HepG2 (cell line): ENCODE results near the gene DPEP2NB. TPM values are rescaled to one million over a fixed set of nuclear protein-coding genes. Genes with fewer than 3 reads are reported as not detected.

ENCODE experiments used
- ATAC-seq: fragments of 200-7000 bp; cut with Tn5 transposase; 3 replicates; pipeline ENCODE4 v1.9.1; 2020; ENCODE audit warnings: mild to moderate bottlenecking, moderate library complexity
- BruUV-seq: library from RNA; stranded (reverse); fragments of 400-500 nt; replicated peaks from 2 replicates; lab custom pipeline; 2021; lab: Mats Ljungman, UMichigan
- CTCF ChIA-PET: fragments of 300-600 bp; formaldehyde crosslinking; extraction: SDS; loops from one replicate; lab custom pipeline; 2021; ENCODE audit warnings: low total read pairs, inconsistent platforms, low intra/inter-chr PET ratio; lab: Yijun Ruan, JAX
- POLR2A ChIA-PET: fragments of 350-600 bp; sonication (Branson Sonifier 250); formaldehyde crosslinking; loops from one replicate; lab custom pipeline; 2020; ENCODE audit warnings: antibody characterized with exemption, inconsistent platforms; lab: Yijun Ruan, JAX
- DNase-seq: peaks from one replicate; pipeline ENCODE4 v3.0.0-alpha.2; 2015; ENCODE audit warnings: low spot score
- FAIRE-seq: peaks from 3 replicates; lab custom pipeline; 2011; peaks lifted over from hg19 to GRCh38; lab: Jason Lieb, UNC
- H2AFZ ChIP-seq: one replicate; pipeline ENCODE4 v1.6.1; 2011; ENCODE audit warnings: low read length, inconsistent platforms
- H3K27ac ChIP-seq: fragments of 300-600 bp; 3 replicates; pipeline ENCODE4 v1.8.0; 2011; ENCODE audit warnings: mixed run types, mild to moderate bottlenecking, mixed read lengths, low read length, inconsistent platforms; ENCODE audit not compliant: insufficient read depth; ENCODE audit errors: extremely low read length
- H3K27me3 ChIP-seq, 2 experiments: fragments of 200-600 bp in 1 of 2; 2 replicates in 1 of 2; 3 replicates in 1 of 2; pipeline versions ENCODE4 v1.6.0 to v1.8.0; 2011; ENCODE audit warnings: low read length in 2 of 2, mild to moderate bottlenecking in 2 of 2, moderate library complexity in 2 of 2, inconsistent platforms in 1 of 2; ENCODE audit not compliant: insufficient read depth in 2 of 2, control insufficient read depth in 1 of 2
- H3K36me3 ChIP-seq, 2 experiments: fragments of 200-600 bp in 1 of 2; replicated peaks in 1 of 2; 2 replicates in 1 of 2; 3 replicates in 1 of 2; pipeline versions ENCODE4 v1.5.1 to v1.8.0; 2011; ENCODE audit warnings: low read length in 2 of 2, inconsistent platforms in 1 of 2; ENCODE audit not compliant: insufficient read depth in 2 of 2, control insufficient read depth in 1 of 2
- H3K4me1 ChIP-seq: 2 replicates; pipeline ENCODE4 v1.5.1; 2012; ENCODE audit warnings: low read length, inconsistent platforms; ENCODE audit not compliant: insufficient read depth
- H3K4me2 ChIP-seq: 2 replicates; pipeline ENCODE4 v1.6.0; 2011; ENCODE audit warnings: low read depth, low read length, inconsistent platforms
- H3K4me3 ChIP-seq, 3 experiments: fragments of 200-600 bp in 1 of 3; sonication (generic), shearing (Covaris generic) in 1 of 3; replicated peaks in 1 of 3; 2 replicates each; pipeline ENCODE4 v1.5.1; 2011 to 2016; ENCODE audit warnings: low read length in 3 of 3, inconsistent platforms in 2 of 3, low read depth in 2 of 3, mild to moderate bottlenecking in 2 of 3, control low read depth in 1 of 3, mixed read lengths in 1 of 3; ENCODE audit not compliant: insufficient read depth in 1 of 3
- H3K79me2 ChIP-seq: one replicate; pipeline ENCODE4 v1.6.1; 2011; ENCODE audit warnings: low read length, inconsistent platforms; ENCODE audit not compliant: insufficient read depth
- H3K9ac ChIP-seq: 2 replicates; pipeline ENCODE4 v1.6.0; 2011; ENCODE audit warnings: mild to moderate bottlenecking, low read depth, low read length, inconsistent platforms; ENCODE audit not compliant: insufficient read depth
- H3K9me3 ChIP-seq: 2 replicates; pipeline ENCODE4 v1.5.1; 2012; ENCODE audit warnings: mild to moderate bottlenecking, low read length
- H4K20me1 ChIP-seq: 2 replicates; pipeline ENCODE4 v1.6.0; 2011; ENCODE audit warnings: inconsistent platforms, mild to moderate bottlenecking, low read length, moderate library complexity; ENCODE audit not compliant: insufficient read depth
- CBX5 ChIP-seq: sonication (generic); formaldehyde crosslinking; IDR thresholded peaks from 2 replicates; pipeline ENCODE4 v1.4.0; 2020; ENCODE audit warnings: missing genetic modification reagents, borderline replicate concordance
- EHMT2 ChIP-seq: fragments of 200-600 bp; sonication (generic); IDR thresholded peaks from 2 replicates; pipeline ENCODE4 v1.7.0; 2017; ENCODE audit warnings: antibody characterized with exemption, low read depth, low read length, borderline replicate concordance
- GPN1 ChIP-seq: sonication (generic); formaldehyde crosslinking; IDR thresholded peaks from 2 replicates; pipeline ENCODE4 v1.5.1; 2020; ENCODE audit warnings: missing genetic modification reagents, borderline replicate concordance
- MLLT10 ChIP-seq: sonication (generic); formaldehyde crosslinking; IDR thresholded peaks from 2 replicates; pipeline ENCODE4 v1.4.0; 2020; ENCODE audit warnings: missing genetic modification reagents
- PCBP2 ChIP-seq: fragments of 200-400 bp; formaldehyde crosslinking; optimal IDR thresholded peaks from 2 replicates; pipeline ENCODE3; 2018; ENCODE audit warnings: low read length, low read depth; ENCODE audit not compliant: poor library complexity, severe bottlenecking
- RXRB ChIP-seq: IDR thresholded peaks from 2 replicates; pipeline ENCODE4 v1.6.1; 2016; ENCODE audit warnings: borderline replicate concordance, missing genetic modification reagents, missing compliant biosample characterization
- SIX4 ChIP-seq: sonication (generic); formaldehyde crosslinking; IDR thresholded peaks from 2 replicates; pipeline ENCODE4 v1.4.0; 2020; ENCODE audit warnings: missing genetic modification reagents
- TCF12 ChIP-seq, 2 experiments: fragments of 450-650 bp in 1 of 2; sonication (generic) in 1 of 2; formaldehyde crosslinking in 1 of 2; IDR thresholded peaks; 2 replicates each; pipeline versions ENCODE4 v1.6.1 to v1.8.0; 2017 to 2022; ENCODE audit warnings: antibody characterized with exemption in 1 of 2, mild to moderate bottlenecking in 1 of 2, missing genetic modification reagents in 1 of 2, moderate library complexity in 1 of 2
- ZBTB21 ChIP-seq: sonication (generic); formaldehyde crosslinking; IDR thresholded peaks from 2 replicates; pipeline ENCODE4 v1.4.0; 2020; ENCODE audit warnings: missing genetic modification reagents
- ZFP37 ChIP-seq: sonication (generic); formaldehyde crosslinking; IDR thresholded peaks from 2 replicates; pipeline ENCODE4 v1.4.0; 2020; ENCODE audit warnings: missing genetic modification reagents, borderline replicate concordance
- ZKSCAN5 ChIP-seq: sonication (generic); formaldehyde crosslinking; IDR thresholded peaks from 2 replicates; pipeline ENCODE4 v1.5.1; 2020; ENCODE audit warnings: mild to moderate bottlenecking, missing genetic modification reagents
- ZNF136 ChIP-seq: sonication (generic); formaldehyde crosslinking; IDR thresholded peaks from 2 replicates; pipeline ENCODE4 v1.8.1; 2022; ENCODE audit warnings: low read depth, mild to moderate bottlenecking, moderate library complexity, missing genetic modification reagents
- ZNF329 ChIP-seq: sonication (generic); formaldehyde crosslinking; IDR thresholded peaks from 2 replicates; pipeline ENCODE4 v1.9.0; 2021; ENCODE audit warnings: low read depth, mild to moderate bottlenecking, missing genetic modification reagents
- ZNF563 ChIP-seq: sonication (generic); formaldehyde crosslinking; IDR thresholded peaks from 2 replicates; pipeline ENCODE4 v1.8.0; 2022; ENCODE audit warnings: mild to moderate bottlenecking, moderate library complexity, missing genetic modification reagents
- ZNF883 ChIP-seq: sonication (generic); formaldehyde crosslinking; IDR thresholded peaks from 2 replicates; pipeline ENCODE4 v1.5.1; 2020; ENCODE audit warnings: mild to moderate bottlenecking, missing genetic modification reagents; ENCODE audit errors: not compliant biosample characterization
- WGBS: methylation state at CpG from one replicate; pipeline ENCODE4 v1.1.6; 2017; ENCODE audit warnings: low lambda C conversion rate; 5-methylcytosine and 5-hydroxymethylcytosine counted together
- in situ Hi-C: cut with HindIII; loops from 2 replicates; pipeline ENCODE4 v1.10.0; 2017; ENCODE audit warnings: low pct_unique_long_range_greater_than_20kb; ENCODE audit not compliant: extremely low pct_ligation_motif_present
- intact Hi-C: fragments of 100-400 bp; cut with micrococcal nuclease; formaldehyde crosslinking; loops from one replicate; pipeline ENCODE4 v1.10.0; 2022; ENCODE audit not compliant: unreplicated experiment
- polyA plus RNA-seq, 8 experiments: library from polyadenylated mRNA; depleted of rRNA in 3 of 8; stranded (reverse) in 7 of 8; unstranded in 1 of 8; fragments of >200 nt; fragmentation: Illumina TruSeq in 4 of 8; extraction: Trizol in 4 of 8; gene quantifications; 2 replicates each; pipeline versions ENCODE4 v1.2.1 to v1.2.3, GENCODE V29; 2011 to 2016; ENCODE audit warnings: low read depth in 4 of 8, missing spikeins in 1 of 8, mixed read lengths in 1 of 8; ENCODE audit not compliant: insufficient read depth in 1 of 8
- total RNA-seq, 5 experiments: library from RNA; depleted of rRNA; stranded (reverse); fragments of >200 nt; fragmentation: Illumina TruSeq; extraction: Trizol; gene quantifications; 2 replicates each; pipeline ENCODE4 v1.2.3, GENCODE V29; 2016; ENCODE audit warnings: low read depth in 1 of 5
- TF ChIP-seq, protein P1 (sequence below): sonication (generic); formaldehyde crosslinking; IDR thresholded peaks from 2 replicates; pipeline ENCODE4 v1.8.0; 2022; ENCODE audit warnings: mild to moderate bottlenecking, missing genetic modification reagents; ENCODE audit not compliant: insufficient replicate concordance
- TF ChIP-seq, protein P2 (sequence below): sonication (generic); formaldehyde crosslinking; IDR thresholded peaks from 2 replicates; pipeline ENCODE4 v1.8.0; 2022; ENCODE audit warnings: missing genetic modification reagents, low read depth, mild to moderate bottlenecking, borderline replicate concordance
- TF ChIP-seq, protein P3 (sequence below): sonication (generic); formaldehyde crosslinking; IDR thresholded peaks from 2 replicates; pipeline ENCODE4 v1.4.0; 2020; ENCODE audit warnings: mild to moderate bottlenecking, missing genetic modification reagents

Gene DPEP2NB
- total and polyA plus RNA-seq, 2 of the 13 experiments (the other 11 are each of a cell fraction or from before 2014, with no cell fraction given): not detected

DNA sequence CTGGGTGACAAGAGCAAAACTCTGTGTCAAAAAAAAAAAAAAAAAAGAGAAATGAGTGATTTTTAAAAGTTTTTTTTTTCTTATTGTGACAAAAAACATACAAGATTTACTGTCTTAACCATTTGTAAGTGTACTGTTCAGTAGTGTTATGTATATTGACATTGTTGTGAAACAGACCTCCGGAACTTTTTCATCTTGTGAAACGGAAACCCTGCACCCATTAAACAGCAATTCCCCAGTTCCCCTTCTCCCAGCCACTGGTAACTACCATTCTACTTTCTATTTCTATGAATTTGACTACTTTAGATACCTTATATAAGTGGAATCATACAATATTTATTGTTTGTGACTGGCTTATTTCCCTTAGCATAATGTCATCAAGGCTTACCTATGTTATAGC is 26.1 kb upstream of the DPEP2NB start:
- 84% methylated on average over 2 of the region's 2 CpGs for WGBS
- no peak for DNase-seq
- TF ChIP-seq ZKSCAN5 (CRISPR knock-in tag) (no peak), ZFP37 (CRISPR knock-in tag) (no peak), PCBP2 (no peak), SIX4 (CRISPR knock-in tag) (no peak), CBX5 (no peak), GPN1 (CRISPR knock-in tag) (no peak), ZNF563 (CRISPR knock-in tag) (no peak), TCF12 (IDR thresholded peaks at IDR 0.05) (no peak), TCF12 (CRISPR knock-in tag; IDR thresholded peaks at IDR 0.05) (no peak), MLLT10 (CRISPR knock-in tag) (no peak), ZNF883 (CRISPR knock-in tag) (no peak), RXRB (CRISPR knock-in tag) (no peak), ZNF136 (no peak), ZNF329 (CRISPR knock-in tag) (no peak), ZBTB21 (CRISPR knock-in tag) (no peak), EHMT2 (no peak)
- TF ChIP-seq, protein P1, sequence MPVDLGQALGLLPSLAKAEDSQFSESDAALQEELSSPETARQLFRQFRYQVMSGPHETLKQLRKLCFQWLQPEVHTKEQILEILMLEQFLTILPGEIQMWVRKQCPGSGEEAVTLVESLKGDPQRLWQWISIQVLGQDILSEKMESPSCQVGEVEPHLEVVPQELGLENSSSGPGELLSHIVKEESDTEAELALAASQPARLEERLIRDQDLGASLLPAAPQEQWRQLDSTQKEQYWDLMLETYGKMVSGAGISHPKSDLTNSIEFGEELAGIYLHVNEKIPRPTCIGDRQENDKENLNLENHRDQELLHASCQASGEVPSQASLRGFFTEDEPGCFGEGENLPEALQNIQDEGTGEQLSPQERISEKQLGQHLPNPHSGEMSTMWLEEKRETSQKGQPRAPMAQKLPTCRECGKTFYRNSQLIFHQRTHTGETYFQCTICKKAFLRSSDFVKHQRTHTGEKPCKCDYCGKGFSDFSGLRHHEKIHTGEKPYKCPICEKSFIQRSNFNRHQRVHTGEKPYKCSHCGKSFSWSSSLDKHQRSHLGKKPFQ (CRISPR knock-in tag): no peak
- TF ChIP-seq, protein P2, sequence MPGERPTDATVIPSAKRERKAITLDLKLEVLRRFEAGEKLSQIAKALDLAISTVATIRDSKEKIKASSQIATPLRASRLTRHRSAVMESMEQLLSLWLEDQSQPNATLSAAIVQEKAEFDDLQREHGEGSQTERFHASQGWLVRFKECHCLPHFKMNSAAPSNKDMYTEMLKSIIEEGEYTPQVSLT (CRISPR knock-in tag): no peak
- TF ChIP-seq, protein P3, sequence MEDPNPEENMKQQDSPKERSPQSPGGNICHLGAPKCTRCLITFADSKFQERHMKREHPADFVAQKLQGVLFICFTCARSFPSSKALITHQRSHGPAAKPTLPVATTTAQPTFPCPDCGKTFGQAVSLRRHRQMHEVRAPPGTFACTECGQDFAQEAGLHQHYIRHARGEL (CRISPR knock-in tag): no peak
- no peak for ATAC-seq
- Histone ChIP-seq H3K36me3 (peaks cover 1 to 28% of the 10 kb centered on the region in 2 experiments; a peak in 3 of 5 replicates), H3K4me2 (no peak overlapping the region), H4K20me1 (no peaks in the 10 kb centered on the region), H3K27ac (no peak overlapping the region), H2AFZ (no peak overlapping the region), H3K27me3 (no peaks in the 10 kb centered on the region), H3K9me3 (no peaks in the 10 kb centered on the region), H3K79me2 (no peaks in the 10 kb centered on the region), H3K4me3 (no peak overlapping the region), H3K9ac (no peak overlapping the region), H3K4me1 (peaks cover 5% of the 10 kb centered on the region; the same call in 1 of the 2 replicates)
- in situ Hi-C loops: loop anchor here (5.0 to 10.0 kb wide), 4 partner anchors 49 to 227 kb away; partner anchors contain the start of genes LCAT and NRN1L
- CTCF ChIA-PET: interaction anchor here (1.8 to 2.5 kb wide), 2 partner anchors 49 to 98 kb away, joined by 5 to 46 read pairs; partner anchors contain the start of gene LCAT
- FAIRE-seq: no peak
- intact Hi-C loops: loop anchor here (2.0 to 5.0 kb wide), 2 partner anchors 99 to 159 kb away; partner anchors contain the start of gene NRN1L
- no TSS peak for BruUV-seq
- POLR2A ChIA-PET: interaction anchor here (0.7 kb wide), 1 partner anchor 108 kb away, joined by 3 read pairs; no protein-coding TSS in a partner anchor
